ENCODE measurements around the gene HAL.

GRCh38 chr12:96028538-96028937 lies 32.4 kb upstream of the HAL start:
- no peak for TF ChIP-seq CTCF (conservative IDR thresholded peaks at IDR 0.05; ENCODE audit: low read depth, low read length)
- TF ChIP-seq EZH2 (IDR thresholded peaks at IDR 0.05; ENCODE audit: low read length, unreplicated experiment) = no peak

Data from PC-3 (cell line).